ENCODE data around the gene AFP. TPM values are rescaled to one million over a fixed set of nuclear protein-coding genes. Genes with fewer than 3 reads are reported as not detected.

AFP gene
- total RNA-seq, 1 donor from 2014 or later: 2.2 TPM

GRCh38 chr4:73448448-73449203 lies 12.6 kb downstream of the AFP start:
- no peak for DNase-seq (ENCODE audit: low read depth)
- no peak for TF ChIP-seq CTCF (conservative IDR thresholded peaks at IDR 0.05; ENCODE audit: low read depth, low read length)
- no peak overlapping the region for H3K4me3 ChIP-seq (ENCODE audit: low read depth, low read length)

- DNase-seq (ENCODE audit: low read depth): peak; percentile 74
- TF ChIP-seq CTCF (conservative IDR thresholded peaks at IDR 0.05; ENCODE audit: low read depth, low read length): no peak
- peak overlapping the region; percentile 5 for H3K4me3 ChIP-seq (ENCODE audit: low read depth, low read length)
These were observed 14.5 kb downstream of the AFP start for GRCh38 chr4:73450398-73451004.

DNA sequence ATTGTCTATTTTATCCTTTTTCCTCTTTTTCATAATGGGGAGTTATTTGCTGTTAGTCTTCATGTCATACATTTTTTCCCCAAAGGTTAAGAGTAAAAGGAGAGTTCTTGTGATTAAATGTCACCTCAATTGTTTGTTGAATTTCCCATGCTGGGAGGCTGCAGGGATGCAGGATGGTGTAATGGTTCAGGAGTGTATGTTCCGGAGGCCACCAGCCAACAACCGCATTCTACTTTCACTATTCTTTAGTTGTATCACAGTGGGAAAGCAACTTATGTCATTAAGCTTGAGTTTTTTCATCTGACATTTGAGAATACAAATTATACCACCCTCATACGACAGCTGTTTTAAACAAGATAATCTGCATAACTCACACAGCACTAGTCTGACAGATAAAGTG lies 15.4 kb downstream of the AFP start:
- TF ChIP-seq CTCF (conservative IDR thresholded peaks at IDR 0.05; ENCODE audit: low read depth, low read length): no peak
- no peak overlapping the region for H3K4me3 ChIP-seq (ENCODE audit: low read depth, low read length)
- DNase-seq (ENCODE audit: low read depth): no peak

DNA sequence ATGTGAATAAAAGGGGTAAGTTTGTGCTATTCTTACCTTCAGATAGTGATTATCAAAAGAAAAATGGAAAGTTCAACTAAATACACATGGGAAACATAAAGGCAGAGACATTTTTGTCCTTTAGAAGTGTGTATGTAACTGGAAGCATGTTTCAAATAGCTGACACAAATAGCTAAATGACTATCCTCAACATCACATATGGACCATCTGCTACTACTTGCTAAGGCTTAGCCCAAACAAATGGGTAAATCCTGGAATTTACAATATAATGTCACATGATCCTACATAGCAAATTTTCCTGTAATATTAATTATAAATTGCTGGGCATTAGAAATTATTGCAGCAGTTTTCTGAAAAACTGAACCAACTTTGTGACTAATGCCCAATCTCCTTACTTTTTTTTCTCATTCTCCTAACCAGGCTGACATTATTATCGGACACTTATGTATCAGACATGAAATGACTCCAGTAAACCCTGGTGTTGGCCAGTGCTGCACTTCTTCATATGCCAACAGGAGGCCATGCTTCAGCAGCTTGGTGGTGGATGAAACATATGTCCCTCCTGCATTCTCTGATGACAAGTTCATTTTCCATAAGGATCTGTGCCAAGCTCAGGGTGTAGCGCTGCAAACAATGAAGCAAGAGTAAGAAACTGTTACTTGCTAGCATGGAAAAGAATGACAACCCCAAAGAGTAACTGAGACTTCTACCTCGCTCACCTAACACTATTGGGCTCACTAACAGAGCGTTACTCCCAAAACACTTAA lies 16.1 kb downstream of the AFP start:
- DNase-seq (ENCODE audit: low read depth): no peak
- H3K4me3 ChIP-seq (ENCODE audit: low read depth, low read length): no peak overlapping the region
- no peak for TF ChIP-seq CTCF (conservative IDR thresholded peaks at IDR 0.05; ENCODE audit: low read depth, low read length)

DNA sequence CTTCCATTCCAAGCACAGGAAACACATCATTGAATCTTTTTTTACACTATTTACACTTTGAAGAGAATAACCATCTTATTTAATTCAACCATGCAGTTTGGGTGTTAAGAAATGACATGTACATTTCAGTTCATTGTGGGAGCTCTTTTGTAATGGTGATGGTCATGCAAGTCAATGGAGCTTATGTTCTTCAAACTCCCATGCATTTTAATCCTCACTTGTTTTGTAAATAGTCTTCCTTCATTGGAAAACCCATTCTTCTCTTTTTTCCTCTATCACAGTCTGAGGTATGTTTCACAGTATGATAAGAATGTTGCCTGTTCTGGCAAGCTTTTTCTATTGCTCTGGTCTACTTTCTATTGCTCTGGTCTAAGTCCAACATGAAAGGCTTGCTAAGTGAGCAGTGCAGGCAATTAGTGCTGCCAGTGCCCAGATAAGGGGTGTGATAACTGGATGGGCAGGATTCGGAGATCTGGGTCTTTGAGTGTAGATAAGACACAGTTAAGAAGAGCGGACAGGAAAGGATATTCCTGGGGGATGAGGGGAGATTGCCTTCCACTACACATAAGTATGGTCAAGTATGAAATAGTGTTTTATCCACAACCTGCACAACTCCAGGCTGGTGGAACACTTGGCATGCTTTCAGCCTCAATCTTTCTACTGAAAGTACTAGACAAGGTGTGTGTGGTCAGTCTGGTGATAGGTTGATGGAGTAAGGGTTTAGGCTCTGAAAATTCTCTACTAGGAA lies 17.1 kb downstream of the AFP start:
- H3K4me3 ChIP-seq (ENCODE audit: low read depth, low read length): no peak overlapping the region
- TF ChIP-seq CTCF (conservative IDR thresholded peaks at IDR 0.05; ENCODE audit: low read depth, low read length): no peak
- DNase-seq (ENCODE audit: low read depth): peak; percentile 12

GRCh38 chr4:73453701-73454005 lies 17.6 kb downstream of the AFP start:
- peak; percentile 63 for DNase-seq (ENCODE audit: low read depth)
- no peak overlapping the region for H3K4me3 ChIP-seq (ENCODE audit: low read depth, low read length)
- no peak for TF ChIP-seq CTCF (conservative IDR thresholded peaks at IDR 0.05; ENCODE audit: low read depth, low read length)

Measured in epithelial cell of proximal tubule (primary cell).